ENCODE results near the gene HIRIP3.
"Not testable (repeated sequence)": the region's sequence is repeated elsewhere in the genome, so short reads cannot be mapped to it uniquely, and the experiment has no call there.

Gene HIRIP3

DNA sequence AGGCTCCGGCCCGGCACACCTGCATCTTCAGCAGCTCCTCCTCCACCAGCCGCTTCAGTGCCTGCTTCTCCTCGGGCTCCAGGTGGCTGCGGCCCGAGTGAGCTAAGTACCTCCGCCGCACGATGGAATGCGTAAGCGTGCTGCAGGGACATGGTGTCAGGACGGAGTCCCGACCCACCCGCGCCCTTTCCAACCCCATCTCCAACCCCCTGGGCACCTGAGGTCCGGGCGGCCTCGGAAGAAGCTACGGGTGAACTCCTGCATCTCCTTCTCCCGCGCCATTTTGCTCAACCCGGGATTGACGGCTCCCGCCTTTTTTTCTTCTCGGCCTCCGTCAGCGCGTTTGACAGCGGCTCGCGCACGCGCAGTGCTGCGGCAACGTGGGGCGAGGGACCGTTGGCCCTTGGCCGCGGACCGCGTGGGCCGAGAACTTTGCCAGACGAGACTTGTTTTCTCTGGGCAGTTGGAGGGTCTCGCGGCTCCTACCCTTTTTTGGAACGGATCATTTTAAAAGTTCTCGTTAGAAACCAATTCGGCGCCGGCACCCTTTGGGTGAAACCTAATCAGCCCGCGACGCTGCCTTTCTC, at the start of gene HIRIP3:
HIRIP3 (minus strand) TSS at position 294 of the 587 bp plus-strand sequence; CDS start at position 282, 12 bp downstream.
- H3K27me3 Mint-ChIP-seq = no peaks in the 10 kb centered on the region
- DNase-seq = peak; percentile 90
- H3K4me1 Mint-ChIP-seq (ENCODE audit: low read depth) = peaks cover 45% of the 10 kb centered on the region
- peak within 1 kb of the TSS; percentile 100 for H3K27ac Mint-ChIP-seq
- H3K4me3 Mint-ChIP-seq = peak within 1 kb of the TSS; percentile 94
- H3K36me3 Mint-ChIP-seq (ENCODE audit: low read depth) = peaks cover 92% of the 10 kb centered on the region
- H3K9me3 Mint-ChIP-seq = no peaks in the 10 kb centered on the region

GRCh38 chr16:30041841-30042240, 46.4 kb upstream of the HIRIP3 start:
- no peak overlapping the region for H3K27ac Mint-ChIP-seq
- no peak for DNase-seq
- no peaks in the 10 kb centered on the region for H3K9me3 Mint-ChIP-seq
- no peaks in the 10 kb centered on the region for H3K4me1 Mint-ChIP-seq (ENCODE audit: low read depth)
- no peaks in the 10 kb centered on the region for H3K36me3 Mint-ChIP-seq (ENCODE audit: low read depth)
- peaks cover 5% of the 10 kb centered on the region for H3K27me3 Mint-ChIP-seq
- H3K4me3 Mint-ChIP-seq = no peak overlapping the region

DNA sequence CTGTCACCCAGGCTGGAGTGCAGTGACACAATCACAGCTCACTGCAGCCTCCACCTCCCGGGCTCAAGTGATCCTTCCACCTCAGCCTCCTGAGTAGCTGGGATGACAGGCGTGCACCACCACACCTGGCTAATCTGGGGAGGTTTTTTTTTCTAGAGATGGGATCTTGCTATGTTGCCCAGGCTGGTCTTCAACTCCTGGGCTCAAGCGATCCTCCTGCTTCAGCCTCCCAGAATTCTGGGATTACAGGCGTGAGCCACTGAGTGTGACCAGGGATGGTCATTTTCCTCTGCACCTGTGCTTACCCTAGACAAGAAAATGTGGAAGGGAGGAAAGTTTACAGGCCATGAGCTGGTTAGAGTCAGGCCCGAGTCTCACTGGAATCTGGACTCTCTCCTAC, 45.3 kb upstream of the HIRIP3 start:
- H3K9me3 Mint-ChIP-seq; H3K27ac Mint-ChIP-seq; DNase-seq; H3K4me1 Mint-ChIP-seq (ENCODE audit: low read depth); H3K36me3 Mint-ChIP-seq (ENCODE audit: low read depth); H3K4me3 Mint-ChIP-seq; H3K27me3 Mint-ChIP-seq: not testable (repeated sequence)

- H3K4me1 Mint-ChIP-seq (ENCODE audit: low read depth) = no peaks in the 10 kb centered on the region
Measured at GRCh38 chr16:30040221-30040620, 44.8 kb upstream of the HIRIP3 start.

GRCh38 chr16:30033270-30033669, 37.9 kb upstream of the HIRIP3 start:
- DNase-seq = no peak
- H3K4me3 Mint-ChIP-seq = no peak overlapping the region
- no peaks in the 10 kb centered on the region for H3K9me3 Mint-ChIP-seq
- no peak overlapping the region for H3K27ac Mint-ChIP-seq
- H3K36me3 Mint-ChIP-seq (ENCODE audit: low read depth) = no peaks in the 10 kb centered on the region
- peaks cover 9% of the 10 kb centered on the region for H3K4me1 Mint-ChIP-seq (ENCODE audit: low read depth)
- H3K27me3 Mint-ChIP-seq = peaks cover 43% of the 10 kb centered on the region

More at GRCh38 chr16:30040221-30040620, 44.8 kb upstream of the HIRIP3 start:
- Mint-ChIP-seq H3K9me3 (no peaks in the 10 kb centered on the region), H3K27ac (no peak overlapping the region), H3K27me3 (peaks cover 5% of the 10 kb centered on the region), H3K36me3 (ENCODE audit: low read depth) (no peaks in the 10 kb centered on the region), H3K4me3 (no peak overlapping the region)
- no peak for DNase-seq

DNA sequence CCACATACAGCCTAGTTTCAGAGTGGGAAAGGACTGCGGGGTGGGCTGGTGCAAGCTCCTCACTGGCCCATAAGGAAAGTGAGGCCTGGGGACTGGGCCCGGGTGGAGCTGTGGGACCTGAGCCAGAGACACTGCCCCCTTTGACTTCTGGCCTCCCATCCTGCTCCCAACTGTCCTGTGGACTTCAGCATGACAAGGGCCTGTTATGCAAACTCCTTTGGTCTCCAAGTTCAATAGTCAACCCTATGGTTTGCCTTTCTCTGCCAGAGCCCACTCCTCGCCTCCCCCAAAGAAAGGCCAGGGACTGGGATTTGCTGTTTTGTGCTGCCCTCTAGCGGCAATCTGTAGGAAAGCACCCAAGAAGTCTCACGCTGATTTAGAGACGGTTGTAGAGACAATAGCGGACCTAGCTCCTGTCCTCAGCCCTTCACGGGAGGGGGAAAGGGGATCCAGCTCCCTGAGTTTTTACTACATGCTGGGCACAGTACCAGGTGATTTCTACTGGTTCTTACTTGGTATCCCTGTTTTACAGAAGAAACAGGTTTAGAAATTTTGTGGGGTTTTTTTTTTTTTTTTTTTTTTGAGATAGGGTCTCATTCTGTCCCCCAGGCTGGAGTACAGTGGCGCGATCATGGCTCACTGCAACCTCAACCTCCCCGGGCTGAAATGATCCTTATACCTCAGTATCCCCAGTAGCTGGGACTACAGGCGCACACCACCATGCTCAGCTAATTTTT, 36.8 kb upstream of the HIRIP3 start:
- Mint-ChIP-seq H3K27ac (no peak overlapping the region), H3K36me3 (ENCODE audit: low read depth) (no peaks in the 10 kb centered on the region), H3K9me3 (no peaks in the 10 kb centered on the region), H3K4me3 (no peak overlapping the region), H3K4me1 (ENCODE audit: low read depth) (peaks cover 9% of the 10 kb centered on the region), H3K27me3 (peaks cover 53% of the 10 kb centered on the region)
- peak; percentile 71 for DNase-seq

DNA sequence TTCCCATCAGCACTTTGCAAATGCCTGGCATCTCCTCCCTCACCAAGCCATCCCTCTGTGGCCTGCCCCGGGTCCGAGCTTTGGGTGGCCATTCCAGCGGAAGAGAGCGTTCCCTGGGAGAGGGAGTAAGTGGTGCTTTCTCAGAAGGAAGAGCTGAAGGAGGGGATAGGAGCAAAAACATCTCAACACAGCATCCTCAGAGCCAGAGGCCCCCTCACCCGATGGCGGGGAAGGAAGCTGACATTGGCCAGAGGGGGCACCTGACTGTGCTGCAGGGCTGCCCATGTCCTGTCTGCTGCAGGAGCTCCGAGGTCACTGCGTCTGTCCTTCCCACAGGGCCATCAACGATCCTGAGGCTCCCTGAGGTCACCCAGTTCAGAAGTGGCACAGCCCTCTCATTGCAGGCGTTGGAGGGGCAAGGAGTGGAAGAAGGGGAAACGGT, 36.1 kb upstream of the HIRIP3 start:
- Mint-ChIP-seq H3K9me3 (no peaks in the 10 kb centered on the region), H3K36me3 (ENCODE audit: low read depth) (no peaks in the 10 kb centered on the region), H3K27me3 (peaks cover 61% of the 10 kb centered on the region), H3K4me3 (no peak overlapping the region), H3K4me1 (ENCODE audit: low read depth) (peaks cover 9% of the 10 kb centered on the region), H3K27ac (no peak overlapping the region)
- DNase-seq = no peak

DNA sequence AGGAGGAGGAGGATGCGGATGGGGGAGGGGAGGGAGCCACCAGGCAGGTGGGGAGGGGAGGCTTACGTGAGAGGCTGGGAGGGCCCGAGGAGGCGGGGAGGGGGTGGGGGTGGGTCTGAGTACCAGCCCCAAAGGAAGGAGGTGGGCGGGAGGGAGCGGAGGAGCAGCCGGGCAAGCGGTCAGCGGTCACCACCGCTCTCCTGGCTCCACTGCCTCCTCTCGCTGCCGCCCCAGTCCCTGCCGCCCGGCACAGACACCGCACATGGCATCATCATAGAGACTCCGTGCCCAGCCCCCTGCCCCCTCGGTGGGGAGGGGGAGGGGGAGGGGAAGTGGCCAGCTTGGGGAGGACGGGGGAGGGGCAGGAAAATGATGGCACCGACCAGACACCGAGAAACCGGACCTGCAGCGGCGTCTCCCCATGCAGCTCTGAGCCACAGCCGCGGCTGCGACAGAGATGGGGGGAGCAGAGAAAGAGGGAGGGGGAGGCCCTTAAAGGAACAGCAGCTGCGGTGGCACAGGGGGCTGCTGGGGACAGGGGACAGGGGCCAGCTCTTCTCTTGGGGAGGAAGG, 35.5 kb upstream of the HIRIP3 start, which contains the start of gene TLCD3B:
TLCD3B (minus strand) TSS at position 431 of the 573 bp plus-strand sequence. CDS start 744 bp downstream, outside the sequence.
- H3K9me3 Mint-ChIP-seq = no peaks in the 10 kb centered on the region
- H3K36me3 Mint-ChIP-seq (ENCODE audit: low read depth) = no peaks in the 10 kb centered on the region
- peaks cover 62% of the 10 kb centered on the region for H3K27me3 Mint-ChIP-seq
- no peak for DNase-seq
- H3K4me1 Mint-ChIP-seq (ENCODE audit: low read depth) = peaks cover 9% of the 10 kb centered on the region
- H3K4me3 Mint-ChIP-seq = no peak within 1 kb of the TSS
- H3K27ac Mint-ChIP-seq = no peak within 1 kb of the TSS

DNA sequence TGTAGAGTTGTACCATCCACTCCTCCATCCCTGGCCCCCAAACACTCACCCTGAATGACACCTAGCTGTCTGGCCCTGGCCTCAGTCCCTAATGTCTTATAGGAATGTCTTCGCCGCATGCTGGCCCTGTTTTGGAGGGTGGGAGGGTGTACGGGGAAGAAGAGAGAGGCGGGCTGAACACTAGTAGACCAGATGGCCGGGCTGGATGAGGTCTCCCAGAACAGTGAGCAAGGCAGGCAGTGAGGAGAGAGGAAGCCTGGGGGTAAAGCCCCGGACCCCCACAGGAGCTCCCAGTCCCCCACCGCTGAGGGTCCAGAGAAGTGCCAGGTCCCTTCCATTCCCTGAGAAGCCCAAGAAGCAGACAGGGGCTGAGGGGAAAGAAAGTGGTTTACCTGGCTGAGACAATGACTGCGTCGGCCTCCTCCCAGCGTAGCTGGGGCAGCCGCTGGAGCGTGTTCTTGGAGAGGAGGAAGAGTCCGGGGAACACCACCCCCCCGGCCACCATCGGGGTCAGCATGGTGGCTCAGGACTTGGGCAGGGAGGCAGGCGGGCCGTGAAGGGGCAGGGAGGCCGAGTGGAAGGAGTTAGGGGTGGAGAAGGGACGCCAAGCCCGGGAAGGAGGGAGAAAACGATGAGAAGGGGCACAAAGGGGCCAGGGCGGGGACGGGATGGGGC, 34.7 kb upstream of the HIRIP3 start:
- Mint-ChIP-seq H3K27me3 (peaks cover 62% of the 10 kb centered on the region), H3K4me3 (no peak overlapping the region), H3K27ac (no peak overlapping the region), H3K9me3 (no peaks in the 10 kb centered on the region), H3K4me1 (ENCODE audit: low read depth) (peaks cover 9% of the 10 kb centered on the region), H3K36me3 (ENCODE audit: low read depth) (no peaks in the 10 kb centered on the region)
- no peak for DNase-seq

DNA sequence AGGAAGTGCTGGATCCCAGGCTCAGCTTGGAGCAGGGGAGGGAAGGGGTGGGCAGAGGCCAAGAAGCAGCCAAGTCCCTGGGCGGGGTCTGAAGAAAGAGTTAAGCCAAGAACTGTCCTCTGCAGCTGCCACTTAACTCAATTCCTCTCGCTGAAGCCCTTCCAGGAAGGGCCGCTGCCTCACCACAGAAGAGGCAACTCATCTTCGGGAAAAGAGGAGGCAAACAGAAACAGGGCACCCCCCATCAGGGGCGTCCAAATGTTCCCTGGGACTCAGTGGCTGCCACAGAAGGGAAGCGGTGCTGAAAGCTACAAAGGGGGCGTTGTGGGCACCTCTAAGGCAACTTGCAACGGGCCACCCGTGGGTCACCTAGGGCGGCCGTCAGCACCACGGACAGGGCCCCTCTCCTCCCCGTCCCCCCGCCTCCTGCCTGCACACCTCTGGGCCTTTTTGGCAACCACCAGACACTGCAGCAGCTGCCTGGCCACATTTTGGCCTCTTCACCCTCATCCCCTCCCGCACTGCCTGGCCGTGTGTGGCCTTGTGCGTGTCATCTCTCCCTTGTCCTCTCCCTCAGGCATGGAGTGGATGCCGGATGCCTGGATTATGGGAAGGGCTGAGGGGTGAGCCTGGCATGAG, 33.1 kb upstream of the HIRIP3 start:
- Mint-ChIP-seq H3K4me3 (no peak overlapping the region), H3K9me3 (no peaks in the 10 kb centered on the region), H3K27me3 (peaks cover 60% of the 10 kb centered on the region), H3K27ac (no peak overlapping the region), H3K4me1 (ENCODE audit: low read depth) (peaks cover 9% of the 10 kb centered on the region), H3K36me3 (ENCODE audit: low read depth) (no peaks in the 10 kb centered on the region)
- no peak for DNase-seq

GRCh38 chr16:30027588-30028437, 32.4 kb upstream of the HIRIP3 start:
- H3K4me3 Mint-ChIP-seq = no peak overlapping the region
- no peak overlapping the region for H3K27ac Mint-ChIP-seq
- DNase-seq = no peak
- peaks cover 9% of the 10 kb centered on the region for H3K4me1 Mint-ChIP-seq (ENCODE audit: low read depth)
- no peaks in the 10 kb centered on the region for H3K36me3 Mint-ChIP-seq (ENCODE audit: low read depth)
- H3K9me3 Mint-ChIP-seq = no peaks in the 10 kb centered on the region
- peaks cover 55% of the 10 kb centered on the region for H3K27me3 Mint-ChIP-seq

DNA sequence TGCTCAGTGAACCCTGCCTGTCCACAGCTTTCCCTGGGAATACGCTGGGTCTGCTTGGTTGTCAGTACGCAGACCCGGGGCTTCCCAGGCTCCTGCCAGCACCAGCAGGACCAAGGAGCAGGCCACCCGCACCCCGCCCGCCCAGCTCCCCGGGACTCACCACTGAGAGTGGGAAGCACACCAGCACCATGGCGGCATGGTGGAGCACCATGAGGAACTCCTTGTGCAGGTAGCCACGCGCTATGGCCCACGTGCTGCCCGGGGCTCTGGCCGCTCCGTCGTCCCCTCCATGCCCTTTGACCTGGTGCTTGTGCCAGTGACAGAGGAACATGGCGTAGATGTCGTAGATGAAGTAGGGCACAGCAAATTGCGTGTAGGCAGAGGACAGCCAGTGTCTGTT, 31.0 kb upstream of the HIRIP3 start:
- H3K27me3 Mint-ChIP-seq = peaks cover 45% of the 10 kb centered on the region
- DNase-seq = no peak
- H3K36me3 Mint-ChIP-seq (ENCODE audit: low read depth) = no peaks in the 10 kb centered on the region

DNA sequence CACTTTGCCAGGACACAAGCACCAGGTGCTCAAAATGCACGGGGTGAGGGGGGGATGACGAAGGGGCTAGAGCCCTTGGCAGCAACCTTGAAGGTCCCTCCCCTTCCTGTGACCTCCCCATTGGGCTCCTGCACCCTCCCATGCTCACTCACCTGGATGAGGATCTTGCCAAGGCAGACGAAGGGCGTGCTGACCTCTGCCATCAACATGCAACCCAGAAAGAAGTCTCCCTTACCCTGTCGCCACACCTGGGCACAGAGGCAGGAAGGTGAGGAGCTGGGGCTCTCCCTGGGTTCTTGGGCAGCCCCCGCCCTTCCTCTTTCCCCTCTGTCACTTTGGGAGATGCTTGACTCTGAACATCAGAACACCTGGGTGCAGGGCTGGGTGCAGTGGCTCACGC, 30.2 kb upstream of the HIRIP3 start:
- H3K36me3 Mint-ChIP-seq (ENCODE audit: low read depth) = no peaks in the 10 kb centered on the region
- no peaks in the 10 kb centered on the region for H3K9me3 Mint-ChIP-seq
- no peak overlapping the region for H3K27ac Mint-ChIP-seq
- no peak for DNase-seq
- peaks cover 50% of the 10 kb centered on the region for H3K27me3 Mint-ChIP-seq
- H3K4me3 Mint-ChIP-seq = no peak overlapping the region
- H3K4me1 Mint-ChIP-seq (ENCODE audit: low read depth) = peaks cover 9% of the 10 kb centered on the region

More for the DNA sequence above, 31.0 kb upstream of the HIRIP3 start:
- Mint-ChIP-seq H3K27ac (no peak overlapping the region), H3K4me3 (no peak overlapping the region), H3K4me1 (ENCODE audit: low read depth) (peaks cover 5% of the 10 kb centered on the region), H3K9me3 (no peaks in the 10 kb centered on the region)

Measured in activated T-cell treated with anti-CD3 and anti-CD28 coated beads, Interleukin-2, amount 50 U/mL, for 24 hours (primary cell).